Measurements from ENCODE around the gene SDK1.

DNA sequence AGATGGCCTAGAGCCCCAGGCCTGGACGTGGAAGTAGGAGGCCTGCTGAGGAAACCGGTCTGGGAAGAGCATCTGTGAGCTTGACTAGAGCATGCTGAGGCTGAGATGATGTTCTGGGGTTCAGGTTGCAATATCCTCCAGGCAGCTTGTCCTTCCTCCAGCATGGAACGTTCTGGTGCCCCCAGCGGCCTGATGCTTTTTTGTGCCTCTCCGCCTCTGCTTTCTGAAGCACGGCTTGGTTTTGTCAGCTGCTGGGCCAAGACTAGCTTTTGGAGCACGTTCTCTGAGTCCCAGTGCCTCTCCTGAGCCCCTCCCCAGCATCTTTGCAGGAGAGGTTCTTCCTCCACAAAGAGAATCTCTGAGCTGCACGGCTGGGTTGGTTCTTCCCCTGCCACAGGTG lies 699.1 kb downstream of the SDK1 start:
- TF ChIP-seq EZH2 (IDR thresholded peaks at IDR 0.05; ENCODE audit: low read depth, unreplicated experiment) = no peak
- TF ChIP-seq, protein P1, sequence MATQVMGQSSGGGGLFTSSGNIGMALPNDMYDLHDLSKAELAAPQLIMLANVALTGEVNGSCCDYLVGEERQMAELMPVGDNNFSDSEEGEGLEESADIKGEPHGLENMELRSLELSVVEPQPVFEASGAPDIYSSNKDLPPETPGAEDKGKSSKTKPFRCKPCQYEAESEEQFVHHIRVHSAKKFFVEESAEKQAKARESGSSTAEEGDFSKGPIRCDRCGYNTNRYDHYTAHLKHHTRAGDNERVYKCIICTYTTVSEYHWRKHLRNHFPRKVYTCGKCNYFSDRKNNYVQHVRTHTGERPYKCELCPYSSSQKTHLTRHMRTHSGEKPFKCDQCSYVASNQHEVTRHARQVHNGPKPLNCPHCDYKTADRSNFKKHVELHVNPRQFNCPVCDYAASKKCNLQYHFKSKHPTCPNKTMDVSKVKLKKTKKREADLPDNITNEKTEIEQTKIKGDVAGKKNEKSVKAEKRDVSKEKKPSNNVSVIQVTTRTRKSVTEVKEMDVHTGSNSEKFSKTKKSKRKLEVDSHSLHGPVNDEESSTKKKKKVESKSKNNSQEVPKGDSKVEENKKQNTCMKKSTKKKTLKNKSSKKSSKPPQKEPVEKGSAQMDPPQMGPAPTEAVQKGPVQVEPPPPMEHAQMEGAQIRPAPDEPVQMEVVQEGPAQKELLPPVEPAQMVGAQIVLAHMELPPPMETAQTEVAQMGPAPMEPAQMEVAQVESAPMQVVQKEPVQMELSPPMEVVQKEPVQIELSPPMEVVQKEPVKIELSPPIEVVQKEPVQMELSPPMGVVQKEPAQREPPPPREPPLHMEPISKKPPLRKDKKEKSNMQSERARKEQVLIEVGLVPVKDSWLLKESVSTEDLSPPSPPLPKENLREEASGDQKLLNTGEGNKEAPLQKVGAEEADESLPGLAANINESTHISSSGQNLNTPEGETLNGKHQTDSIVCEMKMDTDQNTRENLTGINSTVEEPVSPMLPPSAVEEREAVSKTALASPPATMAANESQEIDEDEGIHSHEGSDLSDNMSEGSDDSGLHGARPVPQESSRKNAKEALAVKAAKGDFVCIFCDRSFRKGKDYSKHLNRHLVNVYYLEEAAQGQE (IDR thresholded peaks at IDR 0.05; ENCODE audit: unreplicated experiment) = no peak
- TF ChIP-seq, protein P2, sequence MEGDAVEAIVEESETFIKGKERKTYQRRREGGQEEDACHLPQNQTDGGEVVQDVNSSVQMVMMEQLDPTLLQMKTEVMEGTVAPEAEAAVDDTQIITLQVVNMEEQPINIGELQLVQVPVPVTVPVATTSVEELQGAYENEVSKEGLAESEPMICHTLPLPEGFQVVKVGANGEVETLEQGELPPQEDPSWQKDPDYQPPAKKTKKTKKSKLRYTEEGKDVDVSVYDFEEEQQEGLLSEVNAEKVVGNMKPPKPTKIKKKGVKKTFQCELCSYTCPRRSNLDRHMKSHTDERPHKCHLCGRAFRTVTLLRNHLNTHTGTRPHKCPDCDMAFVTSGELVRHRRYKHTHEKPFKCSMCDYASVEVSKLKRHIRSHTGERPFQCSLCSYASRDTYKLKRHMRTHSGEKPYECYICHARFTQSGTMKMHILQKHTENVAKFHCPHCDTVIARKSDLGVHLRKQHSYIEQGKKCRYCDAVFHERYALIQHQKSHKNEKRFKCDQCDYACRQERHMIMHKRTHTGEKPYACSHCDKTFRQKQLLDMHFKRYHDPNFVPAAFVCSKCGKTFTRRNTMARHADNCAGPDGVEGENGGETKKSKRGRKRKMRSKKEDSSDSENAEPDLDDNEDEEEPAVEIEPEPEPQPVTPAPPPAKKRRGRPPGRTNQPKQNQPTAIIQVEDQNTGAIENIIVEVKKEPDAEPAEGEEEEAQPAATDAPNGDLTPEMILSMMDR (conservative IDR thresholded peaks at IDR 0.05; ENCODE audit: low read depth in 2 of 2) = peak in 1 of 2 experiments; percentile 31; a peak in 2 of 4 replicates

Measured in GM23338 (cell line).